ENCODE data around the gene STRA6. TPM values are rescaled to one million over a fixed set of nuclear protein-coding genes. Genes with fewer than 3 reads are reported as not detected.
A peak's percentile ranks its signal among the peaks of the same experiment; 100 is the strongest.

STRA6 gene
- total RNA-seq (2021): 0.84 and 1.5 TPM in 2 replicates
- percentile 11 among the genes with signal in this experiment for Bru-seq, nascent RNA
- percentile 3 among the genes with signal in this experiment for BruChase-seq, experiment 1, labeled RNA remaining after a 2-hour chase
- percentile 11 among the genes with signal in this experiment for BruChase-seq, experiment 2, labeled RNA remaining after a 6-hour chase
- long read RNA-seq, partial matches to known transcripts: 3 of 3 reads
- long read RNA-seq, other reads (novel, unspliced or antisense): 0 of 3 reads

- H3K36me3 ChIP-seq (ENCODE audit: insufficient read depth, low read length, poor library complexity, severe bottlenecking): no peaks in the 10 kb centered on the region
- TF ChIP-seq EZH2 (IDR thresholded peaks at IDR 0.05; ENCODE audit: borderline replicate concordance, low read depth, low read length, poor library complexity, severe bottlenecking): no peak
- no peak for TF ChIP-seq CTCF (conservative IDR thresholded peaks at IDR 0.05; ENCODE audit: low read depth, low read length)
- intact Hi-C loops (cut with micrococcal nuclease; ENCODE audit: unreplicated experiment): no loop called here
- no peaks in the 10 kb centered on the region for H3K27me3 ChIP-seq (replicated peaks; ENCODE audit: insufficient read depth, low read depth, low read length, poor library complexity)
- BruUV-seq (replicated peaks): no TSS peak
- no peaks in the 10 kb centered on the region for H3K9me3 ChIP-seq (ENCODE audit: low read depth, low read length, poor library complexity, severe bottlenecking)
- H3K4me1 ChIP-seq (ENCODE audit: insufficient read depth, low read length, poor library complexity, severe bottlenecking): peaks cover 43% of the 10 kb centered on the region
- POLR2A ChIA-PET (ENCODE audit: low non-redundant PET): no interaction called here
- no peak within 1 kb of the TSS for H3K4me3 ChIP-seq (ENCODE audit: low read depth, low read length, poor library complexity, severe bottlenecking)
- H3K27ac ChIP-seq (ENCODE audit: low read depth, low read length, poor library complexity, severe bottlenecking): peak within 1 kb of the TSS; percentile 5
- peak; percentile 71 for DNase-seq (ENCODE audit: low spot score)
- CTCF ChIA-PET: interaction anchor here (0.5 kb wide), 1 partner anchor 109 kb away, joined by 4 read pairs; no protein-coding TSS in a partner anchor
Observed at GRCh38 chr15:74202452-74203401, at the start of gene STRA6. Gene STRA6, minus strand, starts transcription at chr15:74202787. Its CDS starts 520 bp downstream, at chr15:74202267.

- POLR2A ChIA-PET (ENCODE audit: low non-redundant PET): no interaction called here
- no peak for DNase-seq (ENCODE audit: low spot score)
- H3K9me3 ChIP-seq (ENCODE audit: low read depth, low read length, poor library complexity, severe bottlenecking): no peaks in the 10 kb centered on the region
- H3K4me3 ChIP-seq (ENCODE audit: low read depth, low read length, poor library complexity, severe bottlenecking): no peak overlapping the region
- no TSS peak for BruUV-seq (replicated peaks)
- H3K4me1 ChIP-seq (ENCODE audit: insufficient read depth, low read length, poor library complexity, severe bottlenecking): peaks cover 9% of the 10 kb centered on the region
- intact Hi-C loops (cut with micrococcal nuclease; ENCODE audit: unreplicated experiment): no loop called here
- no peak overlapping the region for H3K27ac ChIP-seq (ENCODE audit: low read depth, low read length, poor library complexity, severe bottlenecking)
- H3K36me3 ChIP-seq (ENCODE audit: insufficient read depth, low read length, poor library complexity, severe bottlenecking): no peaks in the 10 kb centered on the region
- no peak for TF ChIP-seq CTCF (conservative IDR thresholded peaks at IDR 0.05; ENCODE audit: low read depth, low read length)
- no peak for TF ChIP-seq EZH2 (IDR thresholded peaks at IDR 0.05; ENCODE audit: borderline replicate concordance, low read depth, low read length, poor library complexity, severe bottlenecking)
- H3K27me3 ChIP-seq (replicated peaks; ENCODE audit: insufficient read depth, low read depth, low read length, poor library complexity): no peaks in the 10 kb centered on the region
- CTCF ChIA-PET: no interaction called here
Observed at GRCh38 chr15:74252291-74252690, 49.7 kb upstream of the STRA6 start.

GRCh38 chr15:74251131-74251811 is 48.7 kb upstream of the STRA6 start:
- ChIA-PET POLR2A (ENCODE audit: low non-redundant PET) (interaction anchor here (0.6 kb wide), 1 partner anchor 643 kb away, joined by 3 read pairs; no protein-coding TSS in a partner anchor), CTCF (no interaction called here)
- intact Hi-C loops (cut with micrococcal nuclease; ENCODE audit: unreplicated experiment): no loop called here
- DNase-seq (ENCODE audit: low spot score): no peak
- H3K27me3 ChIP-seq (replicated peaks; ENCODE audit: insufficient read depth, low read depth, low read length, poor library complexity): no peaks in the 10 kb centered on the region
- BruUV-seq (replicated peaks): no TSS peak
- H3K36me3 ChIP-seq (ENCODE audit: insufficient read depth, low read length, poor library complexity, severe bottlenecking): no peaks in the 10 kb centered on the region
- H3K4me3 ChIP-seq (ENCODE audit: low read depth, low read length, poor library complexity, severe bottlenecking): no peak overlapping the region
- H3K9me3 ChIP-seq (ENCODE audit: low read depth, low read length, poor library complexity, severe bottlenecking): no peaks in the 10 kb centered on the region
- H3K27ac ChIP-seq (ENCODE audit: low read depth, low read length, poor library complexity, severe bottlenecking): no peak overlapping the region
- H3K4me1 ChIP-seq (ENCODE audit: insufficient read depth, low read length, poor library complexity, severe bottlenecking): peaks cover 9% of the 10 kb centered on the region
- TF ChIP-seq CTCF (conservative IDR thresholded peaks at IDR 0.05; ENCODE audit: low read depth, low read length): no peak
- TF ChIP-seq EZH2 (IDR thresholded peaks at IDR 0.05; ENCODE audit: borderline replicate concordance, low read depth, low read length, poor library complexity, severe bottlenecking): no peak
